Esophagus muscularis mucosa (tissue), 4 donors: ENCODE measurements around the gene XDH.

Experiments used
- EP300 ChIP-seq: sonication (generic); formaldehyde crosslinking; IDR thresholded peaks from one replicate; pipeline ENCODE4 v1.6.1; 2017; ENCODE audit warnings: antibody characterized with exemption
- POLR2A ChIP-seq: fragments of 450-650 bp; IDR thresholded peaks from one replicate; pipeline ENCODE4 v1.6.1; 2017; ENCODE audit warnings: antibody characterized with exemption, moderate library complexity, mild to moderate bottlenecking, low read depth
- POLR2AphosphoS5 ChIP-seq, 2 donors: sonication (generic); formaldehyde crosslinking; IDR thresholded peaks; one replicate each; pipeline ENCODE4 v1.6.1; 2017; ENCODE audit warnings: antibody characterized with exemption in 2 of 2
- TF ChIP-seq, protein P1 (sequence below), 3 experiments: fragments of 200-600 bp in 2 of 3; fragments of 450-650 bp in 1 of 3; sonication (generic) in 2 of 3; IDR thresholded peaks; one replicate each; pipeline ENCODE4 v1.5.1; 2017 to 2019; ENCODE audit warnings: antibody characterized with exemption in 3 of 3, mild to moderate bottlenecking in 2 of 3, moderate library complexity in 1 of 3

DNA sequence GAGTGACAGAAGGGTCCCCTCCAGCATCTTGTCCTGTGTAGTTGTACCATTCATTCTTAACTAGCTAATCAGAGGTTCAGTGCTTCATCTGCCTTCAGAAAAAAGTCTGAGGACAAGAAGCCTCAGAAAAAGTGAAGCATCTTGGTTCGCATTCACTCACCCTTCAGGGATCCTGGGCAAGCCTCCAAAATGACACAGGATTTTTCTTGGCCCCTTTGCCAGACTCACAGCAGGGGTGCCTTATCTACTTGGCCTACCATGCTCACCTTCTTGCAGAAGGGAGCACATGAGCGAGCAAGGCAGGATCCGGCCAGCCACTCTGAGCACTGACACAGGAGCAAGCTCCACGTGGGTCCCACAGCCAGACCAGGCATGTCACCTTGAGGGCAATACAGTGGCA, 43.1 kb upstream of the XDH start:
- TF ChIP-seq POLR2A (no peak), EP300 (no peak), POLR2AphosphoS5 (IDR thresholded peaks at IDR 0.05) (no peak)
- TF ChIP-seq, protein P1, sequence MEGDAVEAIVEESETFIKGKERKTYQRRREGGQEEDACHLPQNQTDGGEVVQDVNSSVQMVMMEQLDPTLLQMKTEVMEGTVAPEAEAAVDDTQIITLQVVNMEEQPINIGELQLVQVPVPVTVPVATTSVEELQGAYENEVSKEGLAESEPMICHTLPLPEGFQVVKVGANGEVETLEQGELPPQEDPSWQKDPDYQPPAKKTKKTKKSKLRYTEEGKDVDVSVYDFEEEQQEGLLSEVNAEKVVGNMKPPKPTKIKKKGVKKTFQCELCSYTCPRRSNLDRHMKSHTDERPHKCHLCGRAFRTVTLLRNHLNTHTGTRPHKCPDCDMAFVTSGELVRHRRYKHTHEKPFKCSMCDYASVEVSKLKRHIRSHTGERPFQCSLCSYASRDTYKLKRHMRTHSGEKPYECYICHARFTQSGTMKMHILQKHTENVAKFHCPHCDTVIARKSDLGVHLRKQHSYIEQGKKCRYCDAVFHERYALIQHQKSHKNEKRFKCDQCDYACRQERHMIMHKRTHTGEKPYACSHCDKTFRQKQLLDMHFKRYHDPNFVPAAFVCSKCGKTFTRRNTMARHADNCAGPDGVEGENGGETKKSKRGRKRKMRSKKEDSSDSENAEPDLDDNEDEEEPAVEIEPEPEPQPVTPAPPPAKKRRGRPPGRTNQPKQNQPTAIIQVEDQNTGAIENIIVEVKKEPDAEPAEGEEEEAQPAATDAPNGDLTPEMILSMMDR (IDR thresholded peaks at IDR 0.05): no peak
